Measurements from ENCODE around the gene MYL6B.
"Not testable (repeated sequence)": the region's sequence is repeated elsewhere in the genome, so short reads cannot be mapped to it uniquely, and the experiment has no call there.

Gene MYL6B

DNA sequence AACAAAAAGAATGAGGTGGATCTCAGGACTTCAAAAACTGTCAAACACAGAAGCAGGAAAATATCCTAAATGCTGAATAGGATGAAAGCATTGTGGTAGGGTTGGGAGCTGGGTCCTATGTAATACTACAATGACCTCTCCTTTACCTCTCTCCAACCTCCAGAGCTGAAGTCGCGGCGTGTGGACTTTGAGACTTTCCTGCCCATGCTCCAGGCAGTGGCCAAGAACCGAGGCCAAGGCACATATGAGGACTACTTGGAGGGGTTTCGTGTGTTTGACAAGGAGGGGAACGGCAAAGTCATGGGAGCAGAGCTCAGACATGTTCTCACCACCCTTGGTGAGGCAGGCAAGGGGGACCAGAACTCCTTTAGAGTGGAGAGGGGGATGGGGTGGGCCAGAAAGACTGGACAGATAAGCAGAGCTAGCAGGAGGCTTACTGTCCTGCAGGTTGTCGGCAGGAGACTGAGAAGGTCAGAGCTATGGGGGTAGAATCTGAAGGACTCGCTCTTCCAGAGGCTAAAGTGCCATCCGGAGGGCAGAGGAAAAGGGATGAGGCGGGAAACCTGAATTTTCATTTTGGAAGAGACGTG is 3.0 kb downstream of the MYL6B start:
- no peak overlapping the region for H3K4me2 ChIP-seq (ENCODE audit: low read length)
- H3K36me3 ChIP-seq (ENCODE audit: control insufficient read depth, low read length) = peaks cover 40% of the 10 kb centered on the region
- peaks cover 3% of the 10 kb centered on the region; the same call in 1 of the 2 replicates for H3F3A ChIP-seq (ENCODE audit: control insufficient read depth, insufficient read depth)
- H3K9me3 ChIP-seq (ENCODE audit: control insufficient read depth, insufficient read depth, low read length) = no peaks in the 10 kb centered on the region
- no peaks in the 10 kb centered on the region for H3K27me3 ChIP-seq (ENCODE audit: control insufficient read depth, low read length)
- no peak overlapping the region for H3K27ac ChIP-seq (ENCODE audit: low read depth, low read length)
- no peak for TF ChIP-seq EZH2phosphoT487 (IDR thresholded peaks at IDR 0.05; ENCODE audit: borderline replicate concordance, low read length)
- TF ChIP-seq, protein P1, sequence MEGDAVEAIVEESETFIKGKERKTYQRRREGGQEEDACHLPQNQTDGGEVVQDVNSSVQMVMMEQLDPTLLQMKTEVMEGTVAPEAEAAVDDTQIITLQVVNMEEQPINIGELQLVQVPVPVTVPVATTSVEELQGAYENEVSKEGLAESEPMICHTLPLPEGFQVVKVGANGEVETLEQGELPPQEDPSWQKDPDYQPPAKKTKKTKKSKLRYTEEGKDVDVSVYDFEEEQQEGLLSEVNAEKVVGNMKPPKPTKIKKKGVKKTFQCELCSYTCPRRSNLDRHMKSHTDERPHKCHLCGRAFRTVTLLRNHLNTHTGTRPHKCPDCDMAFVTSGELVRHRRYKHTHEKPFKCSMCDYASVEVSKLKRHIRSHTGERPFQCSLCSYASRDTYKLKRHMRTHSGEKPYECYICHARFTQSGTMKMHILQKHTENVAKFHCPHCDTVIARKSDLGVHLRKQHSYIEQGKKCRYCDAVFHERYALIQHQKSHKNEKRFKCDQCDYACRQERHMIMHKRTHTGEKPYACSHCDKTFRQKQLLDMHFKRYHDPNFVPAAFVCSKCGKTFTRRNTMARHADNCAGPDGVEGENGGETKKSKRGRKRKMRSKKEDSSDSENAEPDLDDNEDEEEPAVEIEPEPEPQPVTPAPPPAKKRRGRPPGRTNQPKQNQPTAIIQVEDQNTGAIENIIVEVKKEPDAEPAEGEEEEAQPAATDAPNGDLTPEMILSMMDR (IDR thresholded peaks at IDR 0.05; ENCODE audit: low read depth, low read length, poor library complexity, severe bottlenecking) = no peak
- H4K20me1 ChIP-seq (ENCODE audit: control insufficient read depth, insufficient read depth, low read depth, low read length) = peaks cover 15% of the 10 kb centered on the region
- H3K79me2 ChIP-seq (ENCODE audit: control insufficient read depth, low read length) = peaks cover 57% of the 10 kb centered on the region
- peaks cover 47% of the 10 kb centered on the region for H3K4me1 ChIP-seq (ENCODE audit: control insufficient read depth, low read length)
- no peak overlapping the region for H3K4me3 ChIP-seq (ENCODE audit: low read length)
- H3K9me2 ChIP-seq (replicated peaks; ENCODE audit: control insufficient read depth, low read length) = no peaks in the 10 kb centered on the region

DNA sequence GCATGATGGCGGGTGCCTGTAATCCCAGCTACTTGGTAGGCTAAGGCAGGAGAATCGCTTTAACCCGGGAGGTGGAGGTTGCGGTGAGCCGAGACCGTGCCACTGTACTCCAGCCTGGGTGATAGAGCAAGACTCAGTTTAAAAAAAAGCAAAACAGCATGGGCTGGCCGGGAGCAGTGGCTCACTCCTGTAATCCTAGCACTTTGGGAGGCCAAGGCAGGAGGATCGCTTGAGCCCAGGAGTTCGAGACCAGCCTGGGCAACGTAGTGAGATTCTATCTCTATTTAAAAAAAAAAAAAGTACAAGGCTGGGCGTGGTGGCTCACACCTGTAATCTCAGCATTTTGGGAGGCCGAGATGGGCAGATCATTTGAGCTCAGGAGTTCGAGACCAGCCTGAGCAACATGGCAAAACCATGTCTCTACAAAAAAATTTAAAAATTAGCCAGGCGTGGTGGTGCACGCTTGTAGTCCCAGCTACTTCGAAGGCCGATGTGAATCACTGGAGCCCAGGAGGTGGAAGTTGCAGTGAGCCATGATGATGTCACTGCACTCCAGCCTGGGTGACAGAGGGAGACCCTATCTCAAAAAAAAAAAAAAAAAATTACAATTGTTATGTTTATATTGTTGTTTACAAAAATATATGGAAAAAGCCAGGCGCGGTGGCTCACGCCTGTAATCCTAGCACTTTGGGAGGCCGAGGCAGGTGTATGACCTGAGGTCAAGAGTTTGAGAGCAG is 4.2 kb downstream of the MYL6B start:
- Histone ChIP-seq H4K20me1 (ENCODE audit: control insufficient read depth, insufficient read depth, low read depth, low read length) (peaks cover 15% of the 10 kb centered on the region), H3K4me3 (ENCODE audit: low read length) (peak overlapping the region; percentile 82), H3K4me2 (ENCODE audit: low read length) (peak overlapping the region; percentile 77), H3K4me1 (ENCODE audit: control insufficient read depth, low read length) (peaks cover 44% of the 10 kb centered on the region), H3K36me3 (ENCODE audit: control insufficient read depth, low read length) (peaks cover 52% of the 10 kb centered on the region), H3K27ac (ENCODE audit: low read depth, low read length) (peak overlapping the region; percentile 78), H3K79me2 (ENCODE audit: control insufficient read depth, low read length) (peaks cover 63% of the 10 kb centered on the region)
- not testable (repeated sequence) for H3K9me3 ChIP-seq (ENCODE audit: control insufficient read depth, insufficient read depth, low read length); H3F3A ChIP-seq (ENCODE audit: control insufficient read depth, insufficient read depth); H3K9me2 ChIP-seq (replicated peaks; ENCODE audit: control insufficient read depth, low read length); H3K27me3 ChIP-seq (ENCODE audit: control insufficient read depth, low read length)

DNA sequence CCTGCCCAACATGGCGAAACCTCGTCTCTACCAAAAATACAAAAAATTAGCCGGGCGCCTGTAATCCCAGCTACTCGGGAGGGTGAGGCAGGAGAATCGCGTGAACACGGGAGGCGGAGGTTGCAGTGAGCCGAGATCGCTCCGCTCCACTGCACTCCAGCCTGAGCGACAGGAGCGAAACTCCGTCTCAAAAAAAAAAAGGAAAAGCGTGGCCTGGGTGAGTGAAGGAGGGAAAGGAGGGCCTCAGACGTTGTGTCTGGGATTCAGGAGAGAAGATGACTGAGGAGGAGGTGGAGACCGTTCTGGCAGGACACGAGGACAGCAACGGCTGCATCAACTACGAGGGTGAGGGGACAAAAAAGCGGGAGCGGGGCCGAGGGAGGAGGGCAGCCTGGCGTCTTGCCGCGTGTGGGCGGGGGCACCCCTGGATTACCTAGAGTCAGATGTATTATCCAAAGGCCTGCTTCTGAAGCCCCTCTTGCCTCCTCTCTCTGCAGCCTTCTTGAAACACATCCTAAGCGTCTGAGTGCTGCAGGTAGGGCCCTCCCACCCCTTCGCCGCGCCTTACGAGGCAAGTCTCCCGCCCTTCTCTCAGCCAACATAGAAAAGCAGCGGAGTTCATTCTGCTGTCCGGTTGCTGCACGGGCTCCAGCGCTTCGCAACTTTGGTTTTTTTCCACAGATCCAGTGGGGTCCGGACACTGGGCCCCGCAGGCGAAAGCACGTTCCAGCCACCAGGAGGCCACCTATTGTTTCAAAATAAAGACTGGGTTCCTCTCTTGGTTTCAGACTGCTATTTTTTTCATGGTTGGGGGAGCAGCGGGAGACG is 5.0 kb downstream of the MYL6B start:
- H3K4me2 ChIP-seq (ENCODE audit: low read length) = peak overlapping the region; percentile 77
- no peaks in the 10 kb centered on the region for H3K27me3 ChIP-seq (ENCODE audit: control insufficient read depth, low read length)
- peaks cover 56% of the 10 kb centered on the region for H3K36me3 ChIP-seq (ENCODE audit: control insufficient read depth, low read length)
- H3K4me1 ChIP-seq (ENCODE audit: control insufficient read depth, low read length) = peaks cover 46% of the 10 kb centered on the region
- H4K20me1 ChIP-seq (ENCODE audit: control insufficient read depth, insufficient read depth, low read depth, low read length) = peaks cover 15% of the 10 kb centered on the region
- no peaks in the 10 kb centered on the region for H3K9me3 ChIP-seq (ENCODE audit: control insufficient read depth, insufficient read depth, low read length)
- H3K27ac ChIP-seq (ENCODE audit: low read depth, low read length) = peak overlapping the region; percentile 78
- no peaks in the 10 kb centered on the region for H3K9me2 ChIP-seq (replicated peaks; ENCODE audit: control insufficient read depth, low read length)
- TF ChIP-seq, protein P1 (IDR thresholded peaks at IDR 0.05; ENCODE audit: low read depth, low read length, poor library complexity, severe bottlenecking) = peak; percentile 43
- TF ChIP-seq EZH2phosphoT487 (IDR thresholded peaks at IDR 0.05; ENCODE audit: borderline replicate concordance, low read length) = no peak
- peaks cover 59% of the 10 kb centered on the region for H3K79me2 ChIP-seq (ENCODE audit: control insufficient read depth, low read length)
- H3F3A ChIP-seq (ENCODE audit: control insufficient read depth, insufficient read depth) = peaks cover 11% of the 10 kb centered on the region
- H3K4me3 ChIP-seq (ENCODE audit: low read length) = peak overlapping the region; percentile 82

Measured in DOHH2 (cell line).